VCaP (cell line): ENCODE results near the gene DCAKD.

Experiments used
- H3K27ac ChIP-seq: fragments of 450-650 bp; 2 replicates; pipeline ENCODE4 v1.5.1; 2017
- CTCF ChIP-seq: fragments of 450-650 bp; conservative IDR thresholded peaks from 2 replicates; pipeline ENCODE4 v1.5.1; 2017; ENCODE audit warnings: mild to moderate bottlenecking, moderate library complexity

Gene DCAKD

GRCh38 chr17:45036691-45037090 is 14.7 kb downstream of the DCAKD start:
- no peak for TF ChIP-seq CTCF
- H3K27ac ChIP-seq: no peak overlapping the region

GRCh38 chr17:45035848-45036247 is 15.6 kb downstream of the DCAKD start:
- TF ChIP-seq CTCF: no peak
- no peak overlapping the region for H3K27ac ChIP-seq

GRCh38 chr17:45034599-45034998 is 16.8 kb downstream of the DCAKD start:
- no peak overlapping the region for H3K27ac ChIP-seq
- TF ChIP-seq CTCF: no peak

- no peak for TF ChIP-seq CTCF
- H3K27ac ChIP-seq: no peak overlapping the region
Observed at GRCh38 chr17:45032174-45032541, 19.3 kb downstream of the DCAKD start.

- H3K27ac ChIP-seq: no peak overlapping the region
Observed at GRCh38 chr17:45031231-45032173, 19.9 kb downstream of the DCAKD start.

GRCh38 chr17:45030733-45031132 is 20.7 kb downstream of the DCAKD start:
- TF ChIP-seq CTCF: no peak
- H3K27ac ChIP-seq: no peak overlapping the region

More at GRCh38 chr17:45031231-45032173, 19.9 kb downstream of the DCAKD start:
- no peak for TF ChIP-seq CTCF

GRCh38 chr17:45029758-45030423 is 21.5 kb downstream of the DCAKD start:
- H3K27ac ChIP-seq: no peak overlapping the region
- no peak for TF ChIP-seq CTCF
